GM12878 (cell line): ENCODE results near the gene INTS6. TPM values are rescaled to one million over a fixed set of nuclear protein-coding genes. Genes with fewer than 3 reads are reported as not detected.

ENCODE experiments used
- ATF7 ChIP-seq: fragments of 450-650 bp; IDR thresholded peaks from 2 replicates; pipeline ENCODE4 v1.6.1; 2016; ENCODE audit warnings: low read depth, mild to moderate bottlenecking
- BACH1 ChIP-seq: fragments of 450-650 bp; IDR thresholded peaks from 2 replicates; pipeline ENCODE4 v1.6.1; 2017; ENCODE audit warnings: mild to moderate bottlenecking, borderline replicate concordance
- CEBPB ChIP-seq, 2 experiments: fragments of 150-350 bp in 1 of 2; IDR thresholded peaks; 2 replicates each; pipeline ENCODE4 v1.6.1; 2012 to 2014; ENCODE audit warnings: low read depth in 2 of 2, low read length in 2 of 2, borderline replicate concordance in 1 of 2, inconsistent platforms in 1 of 2
- CHD1 ChIP-seq: IDR thresholded peaks from 2 replicates; pipeline ENCODE4 v1.6.1; 2012; ENCODE audit warnings: low read depth, low read length, improper control_type of control experiment
- CREB1 ChIP-seq: IDR thresholded peaks from 2 replicates; pipeline ENCODE4 v1.6.1; 2012; ENCODE audit warnings: low read depth, mild to moderate bottlenecking, inconsistent platforms
- EED ChIP-seq: sonication (generic); IDR thresholded peaks from 2 replicates; pipeline ENCODE4 v1.6.1; 2016; ENCODE audit warnings: antibody characterized with exemption, low read depth
- FOXK2 ChIP-seq: fragments of 450-650 bp; IDR thresholded peaks from 2 replicates; pipeline ENCODE4 v1.6.1; 2017; ENCODE audit warnings: mild to moderate bottlenecking, moderate library complexity
- HDGF ChIP-seq: fragments of 450-650 bp; IDR thresholded peaks from 2 replicates; pipeline ENCODE4 v1.6.1; 2016; ENCODE audit warnings: antibody characterized with exemption
- IKZF2 ChIP-seq, 2 experiments: fragments of 450-650 bp; IDR thresholded peaks; 2 replicates each; pipeline ENCODE4 v1.6.1; 2017; ENCODE audit warnings: mild to moderate bottlenecking in 2 of 2, moderate library complexity in 2 of 2
- KAT2A ChIP-seq: conservative IDR thresholded peaks from 2 replicates; pipeline ENCODE4 v1.6.1; 2011; ENCODE audit warnings: low read depth, low read length; ENCODE audit not compliant: control insufficient read depth
- KLF5 ChIP-seq: fragments of 450-650 bp; IDR thresholded peaks from 2 replicates; pipeline ENCODE4 v1.6.1; 2014; ENCODE audit warnings: mild to moderate bottlenecking; ENCODE audit not compliant: partially characterized antibody
- MEF2A ChIP-seq: IDR thresholded peaks from 2 replicates; pipeline ENCODE4 v1.6.1; 2011; ENCODE audit warnings: low read depth, mild to moderate bottlenecking, low read length, moderate library complexity; ENCODE audit not compliant: insufficient read depth
- NFXL1 ChIP-seq: fragments of 450-650 bp; IDR thresholded peaks from 2 replicates; pipeline ENCODE4 v1.6.1; 2017; ENCODE audit warnings: antibody characterized with exemption, mild to moderate bottlenecking, borderline replicate concordance
- PML ChIP-seq: IDR thresholded peaks from 2 replicates; pipeline ENCODE4 v1.6.1; 2012; ENCODE audit warnings: low read length, inconsistent platforms
- SIN3A ChIP-seq: IDR thresholded peaks from 2 replicates; pipeline ENCODE4 v1.6.1; 2012; ENCODE audit warnings: low read depth, low read length, improper control_type of control experiment
- STAT1 ChIP-seq: fragments of 450-650 bp; conservative IDR thresholded peaks from 2 replicates; pipeline ENCODE4 v1.6.1; 2014; ENCODE audit warnings: antibody characterized with exemption, mild to moderate bottlenecking
- TCF7 ChIP-seq: IDR thresholded peaks from 2 replicates; pipeline ENCODE4 v1.6.1; 2014; ENCODE audit warnings: antibody characterized with exemption, borderline replicate concordance
- ZNF24 ChIP-seq: fragments of 450-650 bp; IDR thresholded peaks from 2 replicates; pipeline ENCODE4 v1.6.1; 2017; ENCODE audit warnings: antibody characterized with exemption, mild to moderate bottlenecking
- ZNF622 ChIP-seq: fragments of 450-650 bp; IDR thresholded peaks from 2 replicates; pipeline ENCODE4 v1.6.1; 2017; ENCODE audit warnings: mild to moderate bottlenecking, inconsistent platforms
- ZSCAN29 ChIP-seq: fragments of 450-650 bp; IDR thresholded peaks from 2 replicates; pipeline ENCODE4 v1.6.1; 2017; ENCODE audit warnings: mild to moderate bottlenecking, moderate library complexity
- polyA plus RNA-seq, 11 experiments: library from polyadenylated mRNA; depleted of rRNA in 4 of 11; unstranded in 6 of 11; stranded (reverse) in 5 of 11; fragments of >200 nt; fragmentation: Nextera tagmentation in 4 of 11; fragmentation: Illumina TruSeq in 1 of 11; extraction: Ambion mirVana in 4 of 11; extraction: Trizol in 1 of 11; gene quantifications; 1 replicate in 1 of 11; 2 replicates in 10 of 11; pipeline versions ENCODE4 v1.2.1 to v1.2.3, GENCODE V29; 2011 to 2016; ENCODE audit warnings: inconsistent platforms in 2 of 11, missing spikeins in 2 of 11, low read depth in 1 of 11
- total RNA-seq, 4 experiments: library from RNA; depleted of rRNA in 3 of 4; stranded (reverse); fragments of >200 nt in 3 of 4; fragmentation: Illumina TruSeq in 1 of 4; extraction: Trizol in 1 of 4; gene quantifications; 2 replicates each; pipeline versions ENCODE4 v1.2.1 to v1.2.3, GENCODE V29; 2013 to 2021
- TF ChIP-seq, protein P1 (sequence below): fragments of 450-650 bp; conservative IDR thresholded peaks from 2 replicates; pipeline ENCODE4 v1.6.1; 2017; ENCODE audit warnings: mild to moderate bottlenecking, moderate library complexity
- TF ChIP-seq, protein P2 (sequence below): IDR thresholded peaks from 2 replicates; pipeline ENCODE4 v1.6.1; 2011; ENCODE audit warnings: borderline replicate concordance, low read depth, mild to moderate bottlenecking, moderate library complexity, low read length; ENCODE audit not compliant: insufficient read depth, poor library complexity, severe bottlenecking
- TF ChIP-seq, protein P3 (sequence below): fragments of 450-650 bp; IDR thresholded peaks from 2 replicates; pipeline ENCODE4 v1.6.1; 2018; ENCODE audit warnings: borderline replicate concordance, mild to moderate bottlenecking; ENCODE audit not compliant: partially characterized antibody
- TF ChIP-seq, protein P4 (sequence below): fragments of 450-650 bp; formaldehyde crosslinking; IDR thresholded peaks from 2 replicates; pipeline ENCODE4 v1.4.0; 2020; ENCODE audit warnings: mild to moderate bottlenecking, moderate library complexity

Gene INTS6
- total and polyA plus RNA-seq, 10 of the 15 experiments (the other 5 are each of a cell fraction or from before 2014, with no cell fraction given) = 7.2 to 57.7 (median 30.9) TPM

DNA sequence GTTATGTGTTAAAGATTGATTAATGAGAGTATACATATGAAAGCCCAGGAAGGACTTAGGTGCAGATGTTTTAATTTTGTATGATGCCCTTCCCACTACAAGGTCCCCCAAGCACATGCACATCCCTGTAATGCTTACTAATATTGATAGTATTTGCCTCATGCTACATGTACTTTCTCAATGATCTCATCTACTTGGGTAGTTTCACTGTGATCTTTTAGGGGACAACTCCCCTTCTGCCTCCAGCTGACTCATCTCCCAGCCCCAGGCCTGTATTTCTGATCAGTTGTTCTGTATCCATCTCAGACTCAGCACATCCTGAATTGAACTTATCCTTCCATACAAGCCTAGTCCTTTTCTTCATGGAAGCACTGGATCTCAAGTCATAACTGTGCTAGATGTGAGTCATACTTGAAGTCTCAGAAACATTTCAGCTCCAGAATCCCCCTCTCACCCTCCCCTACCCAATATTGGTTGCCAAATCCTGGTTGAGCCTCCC, 49.4 kb upstream of the INTS6 start (continued):
- no peak for TF ChIP-seq FOXK2
- TF ChIP-seq NFXL1 = no peak
- TF ChIP-seq, protein P1, sequence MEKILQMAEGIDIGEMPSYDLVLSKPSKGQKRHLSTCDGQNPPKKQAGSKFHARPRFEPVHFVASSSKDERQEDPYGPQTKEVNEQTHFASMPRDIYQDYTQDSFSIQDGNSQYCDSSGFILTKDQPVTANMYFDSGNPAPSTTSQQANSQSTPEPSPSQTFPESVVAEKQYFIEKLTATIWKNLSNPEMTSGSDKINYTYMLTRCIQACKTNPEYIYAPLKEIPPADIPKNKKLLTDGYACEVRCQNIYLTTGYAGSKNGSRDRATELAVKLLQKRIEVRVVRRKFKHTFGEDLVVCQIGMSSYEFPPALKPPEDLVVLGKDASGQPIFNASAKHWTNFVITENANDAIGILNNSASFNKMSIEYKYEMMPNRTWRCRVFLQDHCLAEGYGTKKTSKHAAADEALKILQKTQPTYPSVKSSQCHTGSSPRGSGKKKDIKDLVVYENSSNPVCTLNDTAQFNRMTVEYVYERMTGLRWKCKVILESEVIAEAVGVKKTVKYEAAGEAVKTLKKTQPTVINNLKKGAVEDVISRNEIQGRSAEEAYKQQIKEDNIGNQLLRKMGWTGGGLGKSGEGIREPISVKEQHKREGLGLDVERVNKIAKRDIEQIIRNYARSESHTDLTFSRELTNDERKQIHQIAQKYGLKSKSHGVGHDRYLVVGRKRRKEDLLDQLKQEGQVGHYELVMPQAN = no peak
- TF ChIP-seq CHD1 = no peak
- TF ChIP-seq ZNF24 = no peak
- TF ChIP-seq ZNF622 = no peak
- TF ChIP-seq STAT1 = no peak
- TF ChIP-seq, protein P2, sequence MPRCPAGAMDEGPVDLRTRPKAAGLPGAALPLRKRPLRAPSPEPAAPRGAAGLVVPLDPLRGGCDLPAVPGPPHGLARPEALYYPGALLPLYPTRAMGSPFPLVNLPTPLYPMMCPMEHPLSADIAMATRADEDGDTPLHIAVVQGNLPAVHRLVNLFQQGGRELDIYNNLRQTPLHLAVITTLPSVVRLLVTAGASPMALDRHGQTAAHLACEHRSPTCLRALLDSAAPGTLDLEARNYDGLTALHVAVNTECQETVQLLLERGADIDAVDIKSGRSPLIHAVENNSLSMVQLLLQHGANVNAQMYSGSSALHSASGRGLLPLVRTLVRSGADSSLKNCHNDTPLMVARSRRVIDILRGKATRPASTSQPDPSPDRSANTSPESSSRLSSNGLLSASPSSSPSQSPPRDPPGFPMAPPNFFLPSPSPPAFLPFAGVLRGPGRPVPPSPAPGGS = peak; percentile 78
- TF ChIP-seq, protein P3, sequence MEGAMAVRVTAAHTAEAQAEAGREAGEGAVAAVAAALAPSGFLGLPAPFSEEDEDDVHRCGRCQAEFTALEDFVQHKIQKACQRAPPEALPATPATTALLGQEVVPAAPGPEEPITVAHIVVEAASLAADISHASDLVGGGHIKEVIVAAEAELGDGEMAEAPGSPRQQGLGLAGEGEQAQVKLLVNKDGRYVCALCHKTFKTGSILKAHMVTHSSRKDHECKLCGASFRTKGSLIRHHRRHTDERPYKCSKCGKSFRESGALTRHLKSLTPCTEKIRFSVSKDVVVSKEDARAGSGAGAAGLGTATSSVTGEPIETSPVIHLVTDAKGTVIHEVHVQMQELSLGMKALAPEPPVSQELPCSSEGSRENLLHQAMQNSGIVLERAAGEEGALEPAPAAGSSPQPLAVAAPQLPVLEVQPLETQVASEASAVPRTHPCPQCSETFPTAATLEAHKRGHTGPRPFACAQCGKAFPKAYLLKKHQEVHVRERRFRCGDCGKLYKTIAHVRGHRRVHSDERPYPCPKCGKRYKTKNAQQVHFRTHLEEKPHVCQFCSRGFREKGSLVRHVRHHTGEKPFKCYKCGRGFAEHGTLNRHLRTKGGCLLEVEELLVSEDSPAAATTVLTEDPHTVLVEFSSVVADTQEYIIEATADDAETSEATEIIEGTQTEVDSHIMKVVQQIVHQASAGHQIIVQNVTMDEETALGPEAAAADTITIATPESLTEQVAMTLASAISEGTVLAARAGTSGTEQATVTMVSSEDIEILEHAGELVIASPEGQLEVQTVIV = no peak
- TF ChIP-seq BACH1 = peak; percentile 24; the same call in 1 of the 2 replicates
- TF ChIP-seq, protein P4, sequence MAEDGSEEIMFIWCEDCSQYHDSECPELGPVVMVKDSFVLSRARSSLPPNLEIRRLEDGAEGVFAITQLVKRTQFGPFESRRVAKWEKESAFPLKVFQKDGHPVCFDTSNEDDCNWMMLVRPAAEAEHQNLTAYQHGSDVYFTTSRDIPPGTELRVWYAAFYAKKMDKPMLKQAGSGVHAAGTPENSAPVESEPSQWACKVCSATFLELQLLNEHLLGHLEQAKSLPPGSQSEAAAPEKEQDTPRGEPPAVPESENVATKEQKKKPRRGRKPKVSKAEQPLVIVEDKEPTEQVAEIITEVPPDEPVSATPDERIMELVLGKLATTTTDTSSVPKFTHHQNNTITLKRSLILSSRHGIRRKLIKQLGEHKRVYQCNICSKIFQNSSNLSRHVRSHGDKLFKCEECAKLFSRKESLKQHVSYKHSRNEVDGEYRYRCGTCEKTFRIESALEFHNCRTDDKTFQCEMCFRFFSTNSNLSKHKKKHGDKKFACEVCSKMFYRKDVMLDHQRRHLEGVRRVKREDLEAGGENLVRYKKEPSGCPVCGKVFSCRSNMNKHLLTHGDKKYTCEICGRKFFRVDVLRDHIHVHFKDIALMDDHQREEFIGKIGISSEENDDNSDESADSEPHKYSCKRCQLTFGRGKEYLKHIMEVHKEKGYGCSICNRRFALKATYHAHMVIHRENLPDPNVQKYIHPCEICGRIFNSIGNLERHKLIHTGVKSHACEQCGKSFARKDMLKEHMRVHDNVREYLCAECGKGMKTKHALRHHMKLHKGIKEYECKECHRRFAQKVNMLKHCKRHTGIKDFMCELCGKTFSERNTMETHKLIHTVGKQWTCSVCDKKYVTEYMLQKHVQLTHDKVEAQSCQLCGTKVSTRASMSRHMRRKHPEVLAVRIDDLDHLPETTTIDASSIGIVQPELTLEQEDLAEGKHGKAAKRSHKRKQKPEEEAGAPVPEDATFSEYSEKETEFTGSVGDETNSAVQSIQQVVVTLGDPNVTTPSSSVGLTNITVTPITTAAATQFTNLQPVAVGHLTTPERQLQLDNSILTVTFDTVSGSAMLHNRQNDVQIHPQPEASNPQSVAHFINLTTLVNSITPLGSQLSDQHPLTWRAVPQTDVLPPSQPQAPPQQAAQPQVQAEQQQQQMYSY (CRISPR knock-in tag) = no peak
- peak; percentile 97 for TF ChIP-seq ATF7
- TF ChIP-seq TCF7 = peak; percentile 82
- no peak for TF ChIP-seq KLF5
- no peak for TF ChIP-seq MEF2A
- TF ChIP-seq CREB1 = peak; percentile 70
- TF ChIP-seq PML = peak; percentile 58; the same call in 1 of the 2 replicates
- no peak for TF ChIP-seq SIN3A
- no peak for TF ChIP-seq KAT2A
- peak; percentile 91 for TF ChIP-seq EED
- no peak for TF ChIP-seq HDGF
- no peak for TF ChIP-seq ZSCAN29
- peak in 1 of 2 experiments; percentile 51; a peak in 1 of 4 replicates for TF ChIP-seq CEBPB (IDR thresholded peaks at IDR 0.05; ENCODE audit: borderline replicate concordance in 1 of 2, low read depth in 2 of 2, low read length in 2 of 2)
- peak; percentile 93 for TF ChIP-seq IKZF2 (IDR thresholded peaks at IDR 0.05)
